Adipose tissue (tissue), 3 donors: Measurements from ENCODE around the gene THSD7A. TPM values are rescaled to one million over a fixed set of nuclear protein-coding genes. Genes with fewer than 3 reads are reported as not detected.

Source experiments
- H3K27ac ChIP-seq: one replicate; pipeline ENCODE4 v1.5.1; 2013; ENCODE audit warnings: low read depth, low read length
- WGBS, 3 donors: extraction: QIAGEN DNeasy Blood & Tissue Kit; methylation state at CpG; one replicate each; pipeline ENCODE4 v1.1.7; 2013; 5-methylcytosine and 5-hydroxymethylcytosine counted together
- polyA plus RNA-seq, 3 donors: library from polyadenylated mRNA; stranded (reverse); fragments of 200-250 nt; gene quantifications; one replicate each; pipeline ENCODE4 v1.2.3, GENCODE V29; 2013
- donor health status: healthy with polysubstance abuse.
- donor health status: Bipolar disorder and iron deficiency.
- donor health status: healthy.

The THSD7A gene
- polyA plus RNA-seq, 3 donors, result 0.28 to 1.9 (median 0.79) TPM

DNA sequence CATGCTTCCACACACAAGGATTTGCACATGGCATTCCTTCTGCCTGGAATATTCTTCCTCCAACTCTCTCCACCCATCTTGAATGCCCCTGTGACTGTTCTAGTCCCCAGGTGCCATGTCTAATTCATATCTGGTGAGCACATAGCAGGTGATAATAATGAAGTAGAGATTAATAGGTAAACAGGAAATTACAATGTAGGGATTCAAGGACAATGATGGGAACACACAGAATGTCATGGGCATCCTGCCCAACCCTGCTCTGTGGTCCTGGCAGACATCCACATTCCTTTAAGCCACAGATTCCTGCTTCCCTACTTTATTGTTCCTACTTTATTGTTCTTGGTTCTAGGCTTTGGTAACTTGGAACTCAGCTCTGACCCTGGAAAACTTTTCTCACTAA, 115.8 kb downstream of the THSD7A start:
- H3K27ac ChIP-seq, result no peak overlapping the region

GRCh38 chr7:11714676-11715075, 117.3 kb downstream of the THSD7A start:
- H3K27ac ChIP-seq, result no peak overlapping the region
- 90 to 95% (median 94%) methylated on average over 2 of the region's 2 CpGs for WGBS, 3 donors

DNA sequence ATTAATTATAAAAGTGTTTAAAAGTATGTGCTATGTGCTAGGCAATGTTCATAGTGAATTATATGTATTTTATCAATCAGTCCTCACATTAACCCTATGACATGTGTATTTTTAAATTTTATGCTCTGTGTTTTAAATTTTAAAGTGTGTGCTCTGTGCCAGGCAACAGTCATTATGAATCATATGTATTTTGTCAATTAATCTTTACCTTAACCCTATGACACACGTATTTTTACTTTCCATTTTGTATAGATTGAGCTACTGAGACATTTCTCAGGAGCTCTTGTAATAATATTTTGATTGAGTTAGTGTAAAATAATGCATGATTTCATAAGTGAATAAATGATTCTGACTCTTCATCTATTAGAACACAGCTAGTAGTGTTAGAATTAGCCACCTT, 117.8 kb downstream of the THSD7A start:
- WGBS, 3 donors, result 39 to 74% (median 64%) methylated on average over 1 of the region's 1 CpG
- no peak overlapping the region for H3K27ac ChIP-seq

DNA sequence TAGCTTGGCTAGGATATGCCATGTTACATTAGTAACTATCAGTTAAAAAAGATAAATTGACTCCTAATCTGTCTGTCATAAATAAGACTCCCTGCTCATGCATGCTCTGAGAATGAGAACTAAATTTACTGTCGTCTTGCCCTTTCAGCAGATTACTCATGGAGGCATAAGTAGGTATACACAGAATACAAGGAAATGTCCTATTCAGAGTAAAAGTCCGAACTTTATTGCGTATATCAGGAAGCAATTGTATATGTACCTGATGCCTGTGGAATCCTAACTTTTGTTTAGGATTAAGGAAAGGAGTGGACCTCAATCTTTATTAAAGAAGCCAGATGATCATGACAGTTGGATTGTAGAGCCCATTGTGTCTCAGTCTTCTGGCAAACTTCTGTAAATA, 118.6 kb downstream of the THSD7A start:
- WGBS, 3 donors, result 56 to 73% (median 69%) methylated on average over 3 of the region's 3 CpGs

GRCh38 chr7:11710377-11710776, 121.6 kb downstream of the THSD7A start:
- no peak overlapping the region for H3K27ac ChIP-seq
- WGBS, 3 donors, result 70 to 72% (median 71%) methylated on average over 1 of the region's 1 CpG

More for the DNA sequence above, 118.6 kb downstream of the THSD7A start:
- H3K27ac ChIP-seq, result no peak overlapping the region

DNA sequence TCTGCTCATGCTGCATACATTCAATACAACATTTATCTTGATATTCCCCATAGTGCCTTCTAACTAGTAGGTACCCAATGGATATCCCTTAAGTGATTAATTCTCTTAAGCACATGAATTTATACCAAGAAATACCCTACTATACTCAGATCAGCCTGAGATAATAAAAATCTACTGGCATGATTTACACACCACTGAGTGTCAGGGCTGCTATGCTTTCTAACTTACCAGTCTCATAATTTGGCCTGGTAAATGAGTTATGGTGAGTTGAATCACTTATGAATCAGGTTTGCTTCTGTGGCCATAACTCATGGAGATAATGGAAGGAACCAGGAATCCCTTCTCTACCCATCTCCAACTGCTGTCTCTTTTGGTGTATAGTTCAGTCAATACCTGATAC, 122.8 kb downstream of the THSD7A start:
- H3K27ac ChIP-seq, result no peak overlapping the region

DNA sequence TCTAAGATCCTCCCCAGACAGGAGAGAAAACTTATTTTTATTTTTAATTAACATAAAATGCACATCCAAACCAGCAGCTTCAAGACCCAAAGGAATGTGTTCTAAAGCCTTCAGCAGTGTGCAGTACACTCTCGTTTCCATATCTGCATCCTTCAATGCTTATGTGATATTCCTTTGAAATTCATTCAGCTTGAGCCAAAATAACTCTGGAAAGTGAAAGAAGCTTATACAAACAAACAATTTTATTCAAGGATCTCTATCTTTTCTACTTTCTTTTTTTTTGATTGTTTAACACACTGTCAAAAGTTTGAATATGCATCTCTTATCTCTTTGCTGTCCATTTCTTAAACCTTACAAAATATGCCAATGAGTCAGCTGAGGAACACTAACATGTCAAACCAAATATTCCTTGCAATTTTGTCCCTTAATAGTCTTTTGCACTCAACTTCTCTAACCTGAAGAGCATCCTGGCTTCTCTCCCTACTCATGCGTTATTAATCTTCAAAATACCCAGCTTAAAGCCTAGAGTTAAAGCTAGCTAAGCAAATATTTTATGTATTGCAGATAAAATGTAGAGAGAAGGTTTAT, 124.3 kb downstream of the THSD7A start:
- WGBS, 3 donors, result 12 to 50% (median 45%) methylated on average over 2 of the region's 2 CpGs
- H3K27ac ChIP-seq, result no peak overlapping the region

DNA sequence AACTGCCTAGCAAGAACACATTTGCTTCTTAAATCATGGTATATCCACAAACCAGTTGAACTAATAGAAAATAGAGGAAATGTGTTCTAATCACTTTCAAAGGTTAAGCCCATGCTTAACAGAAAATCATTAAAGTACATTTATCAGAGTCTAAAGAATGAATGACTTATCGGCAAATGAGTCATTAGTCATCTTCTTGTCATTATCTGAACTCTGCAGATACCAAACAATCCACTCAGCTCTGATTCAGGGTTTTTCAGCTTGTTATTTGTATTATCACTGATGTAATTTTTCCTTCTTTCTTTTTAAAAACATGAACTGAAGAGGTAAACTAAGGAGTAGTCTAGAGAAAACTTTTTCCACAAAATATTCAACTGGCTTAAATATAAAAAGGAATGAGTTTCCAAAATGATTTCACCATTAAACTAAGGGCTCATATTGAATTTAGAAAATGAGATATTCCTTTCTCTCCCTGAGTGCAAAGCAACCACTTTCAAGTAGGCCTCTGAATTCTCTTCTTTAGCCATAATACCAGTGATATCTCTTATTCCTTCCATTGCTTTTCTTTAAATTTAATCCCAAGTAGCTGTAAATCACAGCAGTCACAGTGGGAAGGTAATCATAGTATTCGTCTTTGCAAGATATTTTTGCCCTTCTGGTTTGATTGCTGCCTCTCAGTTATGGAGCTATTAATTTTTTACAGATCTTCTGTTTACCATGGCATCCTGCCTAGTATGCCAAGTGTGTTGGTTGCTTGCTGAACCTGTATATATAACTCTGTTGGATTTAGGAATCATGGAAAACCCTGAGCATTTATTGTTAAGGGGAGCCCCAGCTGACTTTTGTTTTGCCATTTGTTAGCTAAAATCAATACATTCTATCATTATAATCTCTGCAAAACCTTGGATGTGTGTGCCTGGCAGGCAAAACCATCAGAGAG, 125.1 kb downstream of the THSD7A start:
- WGBS, 3 donors, result 21 to 70% (median 67%) methylated on average over 2 of the region's 2 CpGs
- H3K27ac ChIP-seq, result no peak overlapping the region

DNA sequence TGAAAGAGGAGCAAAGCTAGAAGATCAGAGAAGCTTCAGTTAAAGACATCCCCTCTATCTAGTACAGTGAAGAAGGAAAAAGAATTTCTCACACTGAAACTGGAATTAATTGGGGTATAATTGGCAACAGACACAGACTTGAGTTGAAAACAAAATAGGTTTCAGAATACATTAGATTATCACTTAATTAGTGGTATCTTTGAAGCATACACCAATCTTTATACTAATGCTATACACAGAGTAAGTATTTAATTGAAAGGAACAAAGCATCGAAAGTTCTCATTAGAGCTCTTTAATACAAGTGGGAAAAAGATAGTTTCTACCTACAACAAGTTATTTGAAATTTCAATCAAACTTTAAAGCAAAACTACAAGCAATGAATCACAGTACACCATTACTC, 128.2 kb downstream of the THSD7A start:
- 88 to 97% (median 93%) methylated on average over 1 of the region's 1 CpG for WGBS, 3 donors
- no peak overlapping the region for H3K27ac ChIP-seq

DNA sequence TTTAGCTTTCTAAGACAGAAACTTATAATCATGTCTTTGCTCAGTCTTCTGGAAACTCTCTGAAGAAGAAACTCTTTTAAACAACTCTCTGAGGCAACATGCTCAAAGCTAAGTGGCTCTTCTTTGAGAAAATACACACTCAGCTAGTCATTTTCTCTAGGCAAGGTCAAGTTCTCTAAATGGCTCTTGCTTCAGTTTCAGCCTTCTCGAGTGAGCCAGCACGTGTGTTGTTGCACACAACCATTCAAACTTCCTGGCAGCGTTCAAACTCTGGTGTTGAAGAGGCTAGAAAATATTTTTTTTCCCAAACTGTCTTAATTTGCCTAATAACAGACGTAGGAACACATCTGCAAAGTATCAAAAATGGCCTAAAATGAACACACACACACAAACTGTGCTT, 129.1 kb downstream of the THSD7A start:
- H3K27ac ChIP-seq, result no peak overlapping the region
- 35 to 61% (median 41%) methylated on average over 4 of the region's 4 CpGs for WGBS, 3 donors

- 72 to 88% (median 86%) methylated on average over 6 of the region's 6 CpGs for WGBS, 3 donors
- no peak overlapping the region for H3K27ac ChIP-seq
These were observed 130.0 kb downstream of the THSD7A start for GRCh38 chr7:11701829-11702560.

DNA sequence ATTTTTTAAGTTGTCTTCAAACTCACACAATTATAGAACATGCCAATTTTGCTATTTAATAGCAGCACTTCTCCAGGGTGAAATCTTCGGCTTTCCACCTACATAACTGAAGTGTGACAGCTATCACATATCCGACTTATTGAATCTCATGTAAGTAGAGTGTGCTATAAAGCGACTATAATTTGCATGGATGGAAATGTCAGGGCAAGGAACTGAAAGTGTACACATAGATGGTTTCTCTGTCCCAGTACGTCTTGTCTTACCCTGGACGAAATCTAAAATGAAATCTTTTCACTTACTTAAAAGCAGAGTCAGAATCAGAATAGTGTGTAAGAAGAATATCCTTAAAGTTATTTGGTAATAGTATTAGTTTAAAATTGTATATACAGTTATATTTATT, 132.3 kb downstream of the THSD7A start:
- H3K27ac ChIP-seq, result no peak overlapping the region
- WGBS, 3 donors, result 94 to 95% (median 94%) methylated on average over 5 of the region's 5 CpGs

DNA sequence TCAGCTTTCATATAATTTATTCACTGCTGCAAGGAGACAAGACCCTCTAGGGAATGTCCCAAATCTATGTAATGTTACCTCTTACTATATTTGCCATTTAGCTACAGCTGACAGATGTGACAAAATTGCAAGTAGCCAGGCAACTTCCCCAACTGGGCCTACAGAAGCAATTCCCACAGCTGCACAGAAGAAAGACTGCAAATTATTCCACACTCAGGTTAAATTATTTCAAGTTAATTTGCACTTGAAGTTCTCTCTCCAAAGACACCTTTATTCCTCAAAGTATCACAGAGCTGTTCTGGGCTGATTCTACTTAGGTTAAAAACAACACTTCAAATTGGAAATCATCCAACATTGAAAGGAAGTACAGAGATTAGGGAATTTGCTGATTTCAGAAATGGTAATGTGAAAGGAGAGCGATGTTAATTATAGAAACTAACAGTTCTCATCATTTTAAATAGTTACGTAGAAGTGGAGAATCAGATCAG, 133.6 kb downstream of the THSD7A start:
- WGBS, 3 donors, result 28 to 51% (median 38%) methylated on average over 2 of the region's 2 CpGs
- no peak overlapping the region for H3K27ac ChIP-seq

- 66 to 89% (median 88%) methylated on average over 3 of the region's 3 CpGs for WGBS, 3 donors
- no peak overlapping the region for H3K27ac ChIP-seq
These were observed 141.6 kb downstream of the THSD7A start for GRCh38 chr7:11690395-11690794.

DNA sequence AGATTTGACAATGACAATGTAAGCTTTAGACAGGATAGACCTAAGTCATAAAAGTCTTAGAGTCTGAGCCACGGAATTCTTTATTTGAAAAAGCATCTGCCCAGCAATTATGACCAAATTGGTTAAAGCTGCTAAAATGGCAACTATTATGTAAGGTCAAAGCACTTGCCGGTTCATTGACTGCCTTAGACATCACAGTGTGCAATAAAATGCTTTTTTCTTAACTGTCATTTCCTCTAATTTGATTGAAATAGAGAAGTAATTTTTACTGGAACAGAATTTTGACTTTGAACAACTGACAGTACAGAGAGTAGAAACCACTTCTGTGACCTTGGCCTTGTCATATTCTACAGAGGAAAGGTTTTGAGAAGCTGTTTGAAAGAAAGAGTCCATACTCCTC, 142.9 kb downstream of the THSD7A start:
- WGBS, 3 donors, result 45 to 63% (median 62%) methylated on average over 2 of the region's 2 CpGs

DNA sequence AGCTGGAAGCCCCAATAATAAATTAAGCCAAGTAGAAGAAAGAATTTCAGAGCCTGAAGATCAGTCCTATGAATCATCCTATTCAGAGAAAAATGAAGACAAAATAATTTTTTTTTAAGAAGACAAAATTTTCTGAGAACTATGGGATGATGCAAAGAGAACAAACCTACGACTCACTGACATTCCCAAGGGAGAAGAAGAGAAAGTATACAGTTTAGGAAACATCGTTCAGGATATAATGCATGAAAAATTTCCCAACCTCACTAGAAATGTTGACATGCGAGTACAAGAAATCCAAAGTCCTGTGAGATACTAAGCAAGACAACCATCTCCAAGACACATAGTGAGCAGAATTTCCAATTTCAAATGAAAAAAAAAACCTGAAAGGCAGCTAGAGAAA, 150.5 kb downstream of the THSD7A start:
- 76 to 84% (median 77%) methylated on average over 3 of the region's 3 CpGs for WGBS, 3 donors
- H3K27ac ChIP-seq, result no peak overlapping the region

More for the DNA sequence above, 142.9 kb downstream of the THSD7A start:
- H3K27ac ChIP-seq, result no peak overlapping the region

DNA sequence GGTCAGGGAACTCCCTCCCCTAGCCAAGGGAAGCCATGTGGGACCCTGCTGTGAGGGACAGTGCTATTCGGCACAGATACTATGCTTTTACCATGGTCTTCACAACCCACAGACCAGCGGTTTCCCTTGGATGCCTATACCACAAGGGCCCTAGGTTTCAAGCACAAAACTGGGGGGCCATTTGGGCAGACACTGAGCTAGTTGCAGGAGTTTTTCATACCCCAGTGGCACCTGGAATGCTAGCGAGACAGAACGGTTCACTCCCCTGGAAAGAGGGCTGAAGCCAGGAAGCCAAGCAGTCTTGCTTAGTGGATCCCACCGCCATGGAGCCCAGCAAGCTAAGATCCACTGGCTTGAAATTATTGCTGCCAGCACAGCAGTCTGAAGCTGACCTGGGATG, 156.8 kb downstream of the THSD7A start:
- WGBS, 3 donors, result 93 to 99% (median 94%) methylated on average over 5 of the region's 5 CpGs
- no peak overlapping the region for H3K27ac ChIP-seq

GRCh38 chr7:11668727-11669126, 163.3 kb downstream of the THSD7A start:
- no peak overlapping the region for H3K27ac ChIP-seq
- WGBS, 3 donors, result 67 to 77% (median 76%) methylated on average over 4 of the region's 4 CpGs

GRCh38 chr7:11667810-11668185, 164.2 kb downstream of the THSD7A start:
- WGBS, 3 donors, result 59 to 83% (median 73%) methylated on average over 2 of the region's 2 CpGs
- H3K27ac ChIP-seq, result no peak overlapping the region
